ENCODE data around the gene MACROD2.

MACROD2 gene

GRCh38 chr20:15287329-15287728 is 1292.0 kb downstream of the MACROD2 start:
- no peak for DNase-seq (ENCODE audit: low spot score)

- no peak for DNase-seq (ENCODE audit: low spot score)
Measured at GRCh38 chr20:15288106-15288505, 1292.8 kb downstream of the MACROD2 start.

- DNase-seq (ENCODE audit: low spot score): no peak
Measured at GRCh38 chr20:15289337-15289736, 1294.0 kb downstream of the MACROD2 start.

- no peak for DNase-seq (ENCODE audit: low spot score)
Measured at GRCh38 chr20:15292405-15292804, 1297.1 kb downstream of the MACROD2 start.

GRCh38 chr20:15296422-15296821 is 1301.1 kb downstream of the MACROD2 start:
- DNase-seq (ENCODE audit: low spot score): no peak

GRCh38 chr20:15297059-15297875 is 1302.0 kb downstream of the MACROD2 start:
- DNase-seq (ENCODE audit: low spot score): no peak

- DNase-seq (ENCODE audit: low spot score): no peak
Measured at GRCh38 chr20:15302075-15302474, 1306.8 kb downstream of the MACROD2 start.

GRCh38 chr20:15310361-15310760 is 1315.0 kb downstream of the MACROD2 start:
- no peak for DNase-seq (ENCODE audit: low spot score)

- DNase-seq (ENCODE audit: low spot score): no peak
Measured at GRCh38 chr20:15316556-15316955, 1321.2 kb downstream of the MACROD2 start.

GRCh38 chr20:15317546-15318232 is 1322.4 kb downstream of the MACROD2 start:
- no peak for DNase-seq (ENCODE audit: low spot score)

- DNase-seq (ENCODE audit: low spot score): no peak
Measured at GRCh38 chr20:15318682-15319081, 1323.4 kb downstream of the MACROD2 start.

- no peak for DNase-seq (ENCODE audit: low spot score)
Measured at GRCh38 chr20:15319439-15319838, 1324.1 kb downstream of the MACROD2 start.

GRCh38 chr20:15320941-15321340 is 1325.6 kb downstream of the MACROD2 start:
- DNase-seq (ENCODE audit: low spot score): no peak

- no peak for DNase-seq (ENCODE audit: low spot score)
Measured at GRCh38 chr20:15327123-15327522, 1331.8 kb downstream of the MACROD2 start.

- no peak for DNase-seq (ENCODE audit: low spot score)
Measured at GRCh38 chr20:15328084-15328483, 1332.8 kb downstream of the MACROD2 start.

GRCh38 chr20:15332711-15333160 is 1337.4 kb downstream of the MACROD2 start:
- DNase-seq (ENCODE audit: low spot score): no peak

- DNase-seq (ENCODE audit: low spot score): no peak
Measured at GRCh38 chr20:15333170-15333569, 1337.9 kb downstream of the MACROD2 start.

GRCh38 chr20:15336011-15336410 is 1340.7 kb downstream of the MACROD2 start:
- DNase-seq (ENCODE audit: low spot score): no peak

GRCh38 chr20:15336536-15336935 is 1341.2 kb downstream of the MACROD2 start:
- DNase-seq (ENCODE audit: low spot score): no peak

GRCh38 chr20:15339264-15339663 is 1343.9 kb downstream of the MACROD2 start:
- DNase-seq (ENCODE audit: low spot score): peak; percentile 54

- no peak for DNase-seq (ENCODE audit: low spot score)
Measured at GRCh38 chr20:15342991-15343523, 1347.7 kb downstream of the MACROD2 start.

GRCh38 chr20:15345287-15345686 is 1350.0 kb downstream of the MACROD2 start:
- DNase-seq (ENCODE audit: low spot score): no peak

- DNase-seq (ENCODE audit: low spot score): no peak
Measured at GRCh38 chr20:15346657-15347280, 1351.5 kb downstream of the MACROD2 start.

All from D341Med (cell line).